Mesothelial cell of epicardium (in vitro differentiated cells): ENCODE data around the gene UPF1. TPM values are rescaled to one million over a fixed set of nuclear protein-coding genes. Genes with fewer than 3 reads are reported as not detected.

Source experiments
- DNase-seq, 2 experiments: peaks; one replicate each; pipeline ENCODE4 v3.0.0; 2021; ENCODE audit warnings: low spot score in 2 of 2; ENCODE audit not compliant: unreplicated experiment in 2 of 2
- H3K27ac Mint-ChIP-seq: 2 replicates; pipeline ENCODE4 v1.8.0; 2021; ENCODE audit warnings: mixed read lengths
- H3K27me3 Mint-ChIP-seq: 2 replicates; pipeline ENCODE4 v1.8.0; 2021; ENCODE audit warnings: low read depth, mixed read lengths
- H3K36me3 Mint-ChIP-seq: 2 replicates; pipeline ENCODE4 v1.8.0; 2021; ENCODE audit warnings: mixed read lengths
- H3K4me1 Mint-ChIP-seq: 2 replicates; pipeline ENCODE4 v1.8.0; 2021; ENCODE audit warnings: mixed read lengths
- H3K4me3 Mint-ChIP-seq: 2 replicates; pipeline ENCODE4 v1.8.0; 2021; ENCODE audit warnings: mild to moderate bottlenecking, moderate library complexity, mixed read lengths
- H3K9me3 Mint-ChIP-seq: 2 replicates; pipeline ENCODE4 v1.8.0; 2021; ENCODE audit warnings: mixed read lengths
- total RNA-seq: library from RNA; stranded (reverse); gene quantifications from 3 replicates; pipeline ENCODE4 v1.2.1, GENCODE V29; 2021
- TF ChIP-seq, protein P1 (sequence below): fragments of 200-600 bp; sonication (generic); IDR thresholded peaks from one replicate; pipeline ENCODE4 v1.5.0; 2021; ENCODE audit warnings: antibody characterized with exemption; ENCODE audit not compliant: unreplicated experiment

UPF1 gene
- total RNA-seq, 1 donor from 2014 or later = 73.3 TPM

DNA sequence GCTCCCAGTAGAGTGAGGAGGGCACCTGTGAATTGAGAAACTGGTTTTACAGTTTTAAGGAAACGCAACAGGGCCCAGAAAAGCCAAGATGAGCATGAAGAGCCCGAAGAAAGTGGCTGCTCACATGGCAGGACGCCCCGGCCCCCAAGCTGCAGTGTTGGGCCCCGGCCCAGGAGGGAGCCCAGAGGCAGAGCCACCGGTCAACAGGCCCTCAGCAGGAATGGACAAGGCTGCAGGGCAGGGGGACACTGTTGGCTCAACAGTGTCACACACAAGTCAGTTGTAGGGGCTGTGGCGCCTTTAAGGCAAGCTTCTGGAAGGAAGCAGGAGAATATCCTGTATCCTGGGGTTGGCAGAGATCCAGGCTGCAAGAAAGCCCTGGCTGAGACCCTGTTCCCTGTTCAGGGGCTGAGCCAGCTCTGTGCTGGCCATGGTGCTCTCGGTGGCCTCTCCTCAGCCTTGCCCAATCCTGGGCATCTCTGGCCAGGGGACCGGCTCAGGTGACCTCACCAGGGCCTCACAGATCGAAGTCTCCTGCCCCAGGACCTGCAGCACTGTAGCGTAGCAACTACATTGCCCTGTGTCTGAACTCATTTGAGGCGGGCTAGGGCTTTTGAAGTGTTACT, 28.0 kb downstream of the UPF1 start:
- Mint-ChIP-seq H3K4me3 (no peak overlapping the region), H3K27ac (no peak overlapping the region), H3K9me3 (no peaks in the 10 kb centered on the region), H3K4me1 (no peaks in the 10 kb centered on the region), H3K36me3 (peaks cover 28% of the 10 kb centered on the region), H3K27me3 (no peaks in the 10 kb centered on the region)
- no peak for DNase-seq
- TF ChIP-seq, protein P1, sequence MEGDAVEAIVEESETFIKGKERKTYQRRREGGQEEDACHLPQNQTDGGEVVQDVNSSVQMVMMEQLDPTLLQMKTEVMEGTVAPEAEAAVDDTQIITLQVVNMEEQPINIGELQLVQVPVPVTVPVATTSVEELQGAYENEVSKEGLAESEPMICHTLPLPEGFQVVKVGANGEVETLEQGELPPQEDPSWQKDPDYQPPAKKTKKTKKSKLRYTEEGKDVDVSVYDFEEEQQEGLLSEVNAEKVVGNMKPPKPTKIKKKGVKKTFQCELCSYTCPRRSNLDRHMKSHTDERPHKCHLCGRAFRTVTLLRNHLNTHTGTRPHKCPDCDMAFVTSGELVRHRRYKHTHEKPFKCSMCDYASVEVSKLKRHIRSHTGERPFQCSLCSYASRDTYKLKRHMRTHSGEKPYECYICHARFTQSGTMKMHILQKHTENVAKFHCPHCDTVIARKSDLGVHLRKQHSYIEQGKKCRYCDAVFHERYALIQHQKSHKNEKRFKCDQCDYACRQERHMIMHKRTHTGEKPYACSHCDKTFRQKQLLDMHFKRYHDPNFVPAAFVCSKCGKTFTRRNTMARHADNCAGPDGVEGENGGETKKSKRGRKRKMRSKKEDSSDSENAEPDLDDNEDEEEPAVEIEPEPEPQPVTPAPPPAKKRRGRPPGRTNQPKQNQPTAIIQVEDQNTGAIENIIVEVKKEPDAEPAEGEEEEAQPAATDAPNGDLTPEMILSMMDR = no peak

DNA sequence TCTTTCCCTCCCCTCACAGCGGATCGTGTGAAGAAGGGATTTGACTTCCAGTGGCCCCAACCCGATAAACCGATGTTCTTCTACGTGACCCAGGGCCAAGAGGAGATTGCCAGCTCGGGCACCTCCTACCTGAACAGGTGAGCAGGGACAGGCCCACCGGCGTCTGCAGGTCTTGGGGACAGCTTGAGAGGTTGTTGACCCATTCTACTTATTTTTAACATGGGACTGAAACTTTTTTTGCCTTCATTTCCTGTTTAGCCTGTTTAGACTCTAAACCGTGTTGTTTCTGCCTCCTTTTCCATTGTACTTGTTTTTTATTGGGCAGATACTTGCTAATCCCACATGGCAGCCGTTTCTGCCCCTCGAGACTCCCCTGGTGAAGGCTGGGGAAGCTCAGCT, 28.5 kb downstream of the UPF1 start:
- no peaks in the 10 kb centered on the region for H3K4me1 Mint-ChIP-seq
- no peak overlapping the region for H3K4me3 Mint-ChIP-seq
- no peak overlapping the region for H3K27ac Mint-ChIP-seq
- DNase-seq = no peak
- no peaks in the 10 kb centered on the region for H3K9me3 Mint-ChIP-seq
- TF ChIP-seq, protein P1 = no peak
- H3K27me3 Mint-ChIP-seq = no peaks in the 10 kb centered on the region
- H3K36me3 Mint-ChIP-seq = peaks cover 27% of the 10 kb centered on the region

DNA sequence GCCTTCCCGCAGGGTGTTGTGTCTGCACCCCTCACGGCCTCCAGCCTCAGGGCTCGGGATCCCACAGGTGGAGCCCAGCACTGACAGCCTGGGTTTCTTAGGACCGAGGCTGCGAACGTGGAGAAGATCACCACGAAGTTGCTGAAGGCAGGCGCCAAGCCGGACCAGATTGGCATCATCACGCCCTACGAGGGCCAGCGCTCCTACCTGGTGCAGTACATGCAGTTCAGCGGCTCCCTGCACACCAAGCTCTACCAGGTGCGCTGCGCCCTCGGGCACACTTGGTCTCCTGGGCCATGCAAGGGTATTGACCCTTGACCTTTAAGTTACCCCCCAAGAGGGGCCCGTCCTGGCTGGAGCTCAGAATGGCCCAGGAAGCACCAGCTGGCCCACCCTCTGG, 29.0 kb downstream of the UPF1 start:
- Mint-ChIP-seq H3K4me1 (no peaks in the 10 kb centered on the region), H3K4me3 (no peak overlapping the region), H3K9me3 (no peaks in the 10 kb centered on the region), H3K27me3 (no peaks in the 10 kb centered on the region), H3K27ac (no peak overlapping the region), H3K36me3 (peaks cover 24% of the 10 kb centered on the region)
- no peak for DNase-seq
- TF ChIP-seq, protein P1 = no peak

- Mint-ChIP-seq H3K27me3 (no peaks in the 10 kb centered on the region), H3K27ac (no peak overlapping the region), H3K9me3 (no peaks in the 10 kb centered on the region), H3K36me3 (peaks cover 27% of the 10 kb centered on the region), H3K4me1 (no peaks in the 10 kb centered on the region), H3K4me3 (no peak overlapping the region)
- no peak for DNase-seq
- TF ChIP-seq, protein P1 = no peak
These were observed 29.5 kb downstream of the UPF1 start for GRCh38 chr19:18861235-18861634.

DNA sequence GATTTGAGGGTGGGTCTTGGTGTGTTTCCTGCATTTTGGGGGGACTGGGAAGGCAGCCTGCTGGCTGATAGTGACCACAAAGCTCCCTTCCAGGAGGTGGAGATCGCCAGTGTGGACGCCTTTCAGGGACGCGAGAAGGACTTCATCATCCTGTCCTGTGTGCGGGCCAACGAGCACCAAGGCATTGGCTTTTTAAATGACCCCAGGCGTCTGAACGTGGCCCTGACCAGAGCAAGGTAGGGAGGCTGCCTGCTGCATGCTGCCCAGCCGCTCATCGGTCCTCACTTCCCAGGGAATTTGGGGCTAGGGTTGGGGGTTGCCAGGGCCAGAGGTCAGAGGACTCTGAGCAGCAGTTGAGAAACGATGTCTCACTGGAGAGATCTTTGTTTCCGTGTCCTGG, 30.2 kb downstream of the UPF1 start:
- TF ChIP-seq, protein P1 = no peak
- H3K4me1 Mint-ChIP-seq = no peaks in the 10 kb centered on the region
- H3K36me3 Mint-ChIP-seq = peaks cover 27% of the 10 kb centered on the region
- no peak for DNase-seq
- no peak overlapping the region for H3K4me3 Mint-ChIP-seq
- H3K27ac Mint-ChIP-seq = no peak overlapping the region
- no peaks in the 10 kb centered on the region for H3K27me3 Mint-ChIP-seq
- no peaks in the 10 kb centered on the region for H3K9me3 Mint-ChIP-seq
